Measurements from ENCODE around the gene INTS13. TPM values are rescaled to one million over a fixed set of nuclear protein-coding genes. Genes with fewer than 3 reads are reported as not detected.
A peak's percentile ranks its signal among the peaks of the same experiment; 100 is the strongest.
"Not testable (repeated sequence)": the region's sequence is repeated elsewhere in the genome, so short reads cannot be mapped to it uniquely, and the experiment has no call there.

Gene INTS13
- total RNA-seq, 1 experiment from 2014 or later = 44.9 TPM

GRCh38 chr12:26935636-26936378, 2.0 kb downstream of the INTS13 start:
- DNase-seq (ENCODE audit: low spot score) = no peak

GRCh38 chr12:26929590-26929989, 8.2 kb downstream of the INTS13 start:
- no peak for DNase-seq (ENCODE audit: low spot score)

- no peak for DNase-seq (ENCODE audit: low spot score)
Measured at GRCh38 chr12:26928661-26929060, 9.1 kb downstream of the INTS13 start.

DNA sequence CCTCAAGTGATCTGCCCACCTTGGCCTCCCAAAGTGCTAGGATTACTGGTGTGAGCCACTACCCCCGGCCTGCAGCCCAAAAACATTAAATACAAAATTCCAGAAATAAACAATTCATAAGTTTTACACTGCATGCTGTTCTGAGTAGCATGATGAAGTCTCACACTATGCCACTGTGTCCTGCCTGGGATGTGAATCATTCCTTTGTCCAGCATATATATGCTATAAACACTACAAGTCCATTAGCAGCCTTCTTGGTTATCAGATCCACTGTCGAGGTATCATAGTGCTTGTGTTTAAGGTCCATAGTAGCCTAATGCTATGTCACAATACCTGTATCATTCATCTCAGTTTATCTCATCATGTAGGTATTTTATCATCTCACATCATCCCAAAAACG, 15.9 kb downstream of the INTS13 start:
- DNase-seq (ENCODE audit: low spot score) = no peak

GRCh38 chr12:26919216-26919555, 18.6 kb downstream of the INTS13 start:
- DNase-seq (ENCODE audit: low spot score) = no peak

- no peak for DNase-seq (ENCODE audit: low spot score)
Measured at GRCh38 chr12:26918321-26919215, 19.2 kb downstream of the INTS13 start.

DNA sequence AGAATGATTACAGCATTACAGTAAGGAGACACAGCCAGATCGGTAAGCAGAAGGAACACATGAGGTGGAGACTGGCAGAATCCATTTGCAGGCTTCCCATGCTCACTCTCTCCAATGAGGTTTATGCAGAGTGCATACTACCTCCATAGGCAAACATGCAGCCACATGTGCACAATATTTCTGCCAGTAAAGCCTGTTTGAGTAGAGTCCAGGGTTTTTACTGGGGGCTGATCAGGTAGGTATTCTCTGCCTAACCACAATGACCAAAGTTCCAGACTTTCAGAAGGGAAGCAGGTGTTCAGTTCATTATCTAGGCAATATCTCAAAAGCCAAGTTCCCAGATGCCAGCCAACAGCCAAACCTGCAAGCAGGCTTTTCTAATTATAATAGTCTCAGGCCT, 31.1 kb downstream of the INTS13 start:
- DNase-seq (ENCODE audit: low spot score) = no peak

GRCh38 chr12:26906024-26906423, 31.8 kb downstream of the INTS13 start:
- no peak for DNase-seq (ENCODE audit: low spot score)

- DNase-seq (ENCODE audit: low spot score) = not testable (repeated sequence)
Measured at GRCh38 chr12:26903396-26903795, 34.4 kb downstream of the INTS13 start.

- no peak for DNase-seq (ENCODE audit: low spot score)
Measured at GRCh38 chr12:26896913-26897312, 40.9 kb downstream of the INTS13 start.

DNA sequence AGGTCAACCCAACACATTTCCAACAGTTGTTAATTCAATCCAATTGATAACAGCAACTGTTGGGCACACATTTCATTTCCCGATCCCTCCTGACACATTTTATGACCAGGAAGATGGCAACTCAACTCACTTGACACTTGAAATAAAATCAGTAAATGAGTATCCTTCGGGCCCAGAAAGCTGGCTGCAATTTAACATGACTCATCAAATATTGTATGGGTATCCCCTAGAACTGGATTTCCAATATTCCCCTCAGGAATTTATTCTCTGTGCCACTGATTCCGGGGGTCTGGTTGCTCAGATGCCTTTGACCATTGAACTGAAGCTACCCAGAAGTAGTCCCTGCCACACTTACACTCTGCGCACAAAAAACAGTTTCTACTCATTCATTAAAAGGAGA, 42.1 kb downstream of the INTS13 start:
- no peak for DNase-seq (ENCODE audit: low spot score)

DNA sequence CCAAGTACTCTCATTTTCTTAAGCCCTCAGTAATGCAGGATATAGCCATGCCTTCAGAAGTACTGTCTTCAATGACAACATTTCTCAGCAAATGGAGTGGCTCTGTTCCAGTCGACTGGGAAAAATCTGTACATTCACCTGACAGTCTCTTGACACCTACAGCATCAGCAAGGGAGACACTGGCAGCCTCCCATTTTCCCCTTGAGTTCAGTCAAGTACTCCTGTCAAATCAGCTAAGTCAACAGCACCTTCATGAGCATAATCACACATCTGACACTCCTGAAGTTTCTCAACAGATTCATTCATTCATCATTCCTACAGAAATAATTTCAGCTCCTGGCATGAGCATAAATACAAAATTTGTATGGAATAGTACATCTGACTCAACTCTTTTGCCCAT, 46.1 kb downstream of the INTS13 start:
- DNase-seq (ENCODE audit: low spot score) = no peak

GRCh38 chr12:26890784-26891183, 47.0 kb downstream of the INTS13 start:
- no peak for DNase-seq (ENCODE audit: low spot score)

DNA sequence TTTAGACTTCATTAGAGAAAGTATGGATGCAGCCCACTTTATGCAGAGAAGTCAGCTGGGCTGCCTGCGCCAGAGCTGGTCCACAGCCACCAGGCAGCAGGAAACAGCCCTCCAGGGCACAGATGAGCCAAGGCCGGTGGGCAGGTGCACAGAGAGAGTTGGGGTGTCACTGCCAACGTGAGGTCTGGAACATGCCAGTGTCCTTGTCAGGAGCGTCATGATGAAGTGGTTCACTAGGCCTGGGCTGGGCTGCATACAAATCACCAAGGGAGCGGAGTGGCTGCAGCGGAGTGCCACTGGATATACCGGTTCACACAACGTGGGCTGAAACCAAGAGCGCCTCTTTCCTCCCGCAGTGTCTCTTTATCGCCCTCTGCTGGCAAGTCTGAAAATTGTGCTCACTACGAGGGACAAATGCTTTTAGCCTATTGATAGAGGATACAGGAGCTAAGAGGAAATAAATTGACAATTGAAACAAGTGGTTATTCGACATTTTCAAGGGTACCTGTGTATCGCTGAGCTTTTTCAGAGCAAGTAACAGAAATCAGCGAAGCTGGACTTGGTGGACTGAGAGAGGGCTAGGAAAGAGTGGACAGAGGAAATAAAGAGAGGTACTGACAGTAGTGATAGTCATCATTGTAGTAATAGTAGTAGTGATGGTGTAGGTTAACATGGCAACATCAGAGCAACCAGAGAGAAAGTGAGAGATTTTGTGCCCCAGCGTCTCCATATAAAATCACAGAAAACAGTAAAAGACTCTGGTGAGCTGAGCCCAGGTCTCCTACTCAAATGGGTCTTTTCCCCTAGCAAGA, 52.8 kb downstream of the INTS13 start:
- DNase-seq (ENCODE audit: low spot score) = peak; percentile 64

DNA sequence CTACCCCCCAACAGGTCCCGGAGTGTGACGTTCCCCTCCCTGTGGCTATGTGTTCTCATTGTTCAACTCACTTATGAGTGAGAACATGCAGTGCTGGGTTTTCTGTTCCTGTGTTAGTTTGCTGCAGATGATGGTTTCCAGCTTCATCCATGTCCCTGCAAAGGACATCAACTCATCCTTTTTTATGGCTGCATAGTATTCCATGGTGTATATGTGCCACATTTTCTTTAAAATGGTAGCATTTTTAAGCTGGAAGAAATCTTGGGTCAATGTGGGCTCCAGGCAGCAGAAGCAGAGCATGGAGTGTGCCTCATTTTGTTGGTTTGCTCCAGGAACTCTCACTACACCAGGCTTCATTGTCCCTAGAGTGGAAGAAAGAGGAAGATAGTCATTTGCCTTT, 57.2 kb downstream of the INTS13 start:
- no peak for DNase-seq (ENCODE audit: low spot score)

GRCh38 chr12:26878661-26879119, 59.1 kb downstream of the INTS13 start:
- no peak for DNase-seq (ENCODE audit: low spot score)

DNA sequence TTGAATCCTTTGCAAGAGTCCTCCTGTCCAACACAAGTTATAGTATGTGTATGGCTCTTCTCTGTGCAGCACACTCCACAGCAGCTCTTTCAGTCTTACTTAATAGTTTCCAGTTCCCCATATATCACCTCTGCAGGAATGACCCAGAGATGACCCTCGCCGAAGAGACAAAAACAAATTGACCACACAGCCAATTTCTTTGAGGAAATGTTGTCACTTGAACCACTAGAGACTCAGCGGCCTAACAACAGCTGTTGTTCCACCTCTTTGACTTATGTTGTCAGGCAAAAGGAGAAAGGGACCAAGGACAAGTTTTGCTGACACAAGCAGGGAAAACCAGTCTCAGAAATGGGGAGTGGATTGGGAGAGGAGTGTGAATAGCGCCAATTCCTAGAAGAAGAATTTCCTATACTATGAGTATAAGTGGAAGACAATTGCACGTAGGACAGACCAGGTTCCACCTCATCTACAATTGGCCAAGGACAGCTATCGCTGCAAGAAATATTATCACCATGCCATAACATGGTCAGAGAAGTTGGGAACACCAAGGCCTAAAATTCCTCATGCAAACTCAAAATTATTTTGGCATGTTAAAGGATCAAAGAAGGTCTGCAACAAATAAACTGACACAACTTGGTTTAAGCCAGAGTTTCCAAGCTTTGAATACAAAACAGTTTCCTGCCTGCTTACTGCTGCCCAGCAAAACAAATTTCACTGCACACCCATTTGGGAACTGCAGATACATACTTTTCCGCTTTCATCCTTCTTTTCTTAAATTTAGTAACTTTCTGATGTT, 63.1 kb downstream of the INTS13 start:
- DNase-seq (ENCODE audit: low spot score) = no peak

GRCh38 chr12:26872625-26873024, 65.2 kb downstream of the INTS13 start:
- DNase-seq (ENCODE audit: low spot score) = no peak

DNA sequence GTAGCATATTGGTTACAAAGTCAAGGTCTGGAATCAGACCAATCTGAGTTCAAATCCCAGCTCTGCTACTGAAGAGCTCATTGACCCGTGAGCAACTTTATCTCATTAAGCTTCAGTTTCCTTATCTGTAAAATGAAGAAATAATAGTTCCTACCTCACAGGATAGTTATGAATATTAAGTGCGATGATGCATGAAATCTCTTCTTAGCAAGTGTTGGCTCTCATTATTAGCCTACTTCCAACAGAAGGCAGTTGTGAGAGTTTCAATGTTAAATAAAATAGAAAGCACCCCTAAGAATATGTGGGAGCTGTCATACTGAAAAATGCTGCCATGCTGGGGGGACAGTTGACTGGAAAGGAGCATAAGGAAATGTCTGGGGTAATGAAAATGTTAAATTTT, 65.8 kb downstream of the INTS13 start:
- no peak for DNase-seq (ENCODE audit: low spot score)

DNA sequence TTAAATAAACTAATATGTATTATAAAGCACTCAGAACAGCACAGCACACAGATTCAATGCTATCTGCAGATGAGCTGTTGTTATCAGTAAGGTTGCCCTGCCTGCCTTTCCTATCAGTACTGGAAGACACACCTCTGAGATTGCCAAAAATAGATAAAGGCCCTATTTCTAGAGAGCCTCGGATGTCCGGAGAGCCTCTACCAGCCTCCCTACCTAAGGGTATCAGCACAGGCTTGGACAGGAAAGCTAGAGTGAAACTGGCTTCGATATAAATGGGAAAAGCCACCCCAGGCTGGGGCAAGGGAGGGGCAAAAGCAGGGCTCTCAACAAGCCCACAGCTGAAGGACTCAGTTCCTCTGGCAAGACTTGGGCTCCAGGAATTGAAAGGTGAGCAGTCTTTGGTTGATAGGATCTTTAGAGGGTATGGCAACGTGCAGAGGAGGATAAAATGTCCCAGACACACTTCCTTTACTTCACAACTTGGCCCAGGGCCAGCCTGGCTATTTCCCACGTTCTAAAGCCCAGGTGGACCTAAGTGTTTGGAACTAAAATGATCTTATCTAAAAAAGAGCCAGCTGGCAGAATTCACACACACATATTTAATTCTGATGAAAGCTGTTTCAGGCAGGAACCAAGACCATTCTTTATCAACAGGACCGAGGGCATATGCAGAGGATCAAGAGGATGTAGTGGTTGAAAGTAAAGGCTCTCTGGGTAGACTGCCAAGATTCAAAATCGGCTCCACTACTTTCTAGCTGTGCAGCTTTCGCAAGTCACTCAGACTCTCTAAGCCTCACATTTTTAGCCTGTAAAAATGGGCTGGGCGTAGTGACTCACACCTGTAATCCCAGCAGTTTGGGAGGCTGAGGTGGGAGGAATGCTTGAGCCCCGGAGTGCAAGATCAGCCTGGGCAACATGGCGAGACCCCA, 67.0 kb downstream of the INTS13 start:
- DNase-seq (ENCODE audit: low spot score) = peak; percentile 54
